ENCODE data around the gene PTPRT.

The PTPRT gene

GRCh38 chr20:42419814-42420532 lies 769.7 kb downstream of the PTPRT start:
- no peak overlapping the region for H3K27ac ChIP-seq
- DNase-seq (ENCODE audit: low read depth, low spot score), result no peak
- H3K36me3 ChIP-seq (ENCODE audit: insufficient read depth, low read length), result no peaks in the 10 kb centered on the region
- H3K9me3 ChIP-seq (ENCODE audit: low read depth, low read length), result no peaks in the 10 kb centered on the region
- no peak for TF ChIP-seq POLR2AphosphoS5 (IDR thresholded peaks at IDR 0.05; ENCODE audit: borderline replicate concordance, low read depth, low read length)
- no peak for TF ChIP-seq EZH2 (IDR thresholded peaks at IDR 0.05)
- no peak for TF ChIP-seq FOXP2 (optimal IDR thresholded peaks at IDR 0.05; ENCODE audit: control extremely low read depth, extremely low read length, insufficient read depth)
- no peak overlapping the region for H3K9ac ChIP-seq (ENCODE audit: insufficient read length)
- H3K4me3 ChIP-seq, result no peak overlapping the region

GRCh38 chr20:42406826-42407225 lies 782.9 kb downstream of the PTPRT start:
- no peak for DNase-seq (ENCODE audit: low read depth, low spot score)
- Histone ChIP-seq H3K9me3 (ENCODE audit: low read depth, low read length) (no peaks in the 10 kb centered on the region), H3K36me3 (ENCODE audit: insufficient read depth, low read length) (no peaks in the 10 kb centered on the region), H3K27ac (no peak overlapping the region), H3K9ac (ENCODE audit: insufficient read length) (no peak overlapping the region), H3K4me3 (no peak overlapping the region)
- TF ChIP-seq EZH2 (IDR thresholded peaks at IDR 0.05), result no peak
- no peak for TF ChIP-seq POLR2AphosphoS5 (IDR thresholded peaks at IDR 0.05; ENCODE audit: borderline replicate concordance, low read depth, low read length)
- TF ChIP-seq FOXP2 (optimal IDR thresholded peaks at IDR 0.05; ENCODE audit: control extremely low read depth, extremely low read length, insufficient read depth), result no peak

GRCh38 chr20:42402455-42402854 lies 787.3 kb downstream of the PTPRT start:
- Histone ChIP-seq H3K4me3 (no peak overlapping the region), H3K9ac (ENCODE audit: insufficient read length) (no peak overlapping the region), H3K27ac (no peak overlapping the region), H3K36me3 (ENCODE audit: insufficient read depth, low read length) (no peaks in the 10 kb centered on the region), H3K9me3 (ENCODE audit: low read depth, low read length) (no peaks in the 10 kb centered on the region)
- no peak for DNase-seq (ENCODE audit: low read depth, low spot score)
- TF ChIP-seq POLR2AphosphoS5 (IDR thresholded peaks at IDR 0.05; ENCODE audit: borderline replicate concordance, low read depth, low read length) (no peak), FOXP2 (optimal IDR thresholded peaks at IDR 0.05; ENCODE audit: control extremely low read depth, extremely low read length, insufficient read depth) (no peak), EZH2 (IDR thresholded peaks at IDR 0.05) (no peak)

DNA sequence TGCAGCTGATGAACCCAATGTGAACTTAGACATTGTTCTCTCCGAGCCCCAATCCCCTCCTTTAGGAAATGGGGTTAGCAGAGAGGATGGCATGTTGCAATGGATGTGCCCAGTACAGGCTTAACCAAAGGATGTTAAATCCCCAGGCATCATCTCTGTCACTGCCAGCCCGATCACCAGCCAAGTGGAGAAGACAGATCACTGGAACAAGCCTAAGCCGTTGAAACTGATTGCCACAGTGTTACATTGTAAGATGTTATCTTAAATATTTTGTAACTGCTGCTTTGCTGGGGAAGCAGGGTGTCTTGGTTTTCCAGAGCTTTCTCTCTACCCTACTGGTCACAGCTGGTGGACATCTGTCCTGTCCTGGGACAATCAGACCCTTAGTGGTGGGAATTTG lies 788.1 kb downstream of the PTPRT start:
- Histone ChIP-seq H3K36me3 (ENCODE audit: insufficient read depth, low read length) (no peaks in the 10 kb centered on the region), H3K9me3 (ENCODE audit: low read depth, low read length) (no peaks in the 10 kb centered on the region), H3K4me3 (no peak overlapping the region), H3K27ac (no peak overlapping the region), H3K9ac (ENCODE audit: insufficient read length) (no peak overlapping the region)
- no peak for DNase-seq (ENCODE audit: low read depth, low spot score)
- TF ChIP-seq EZH2 (IDR thresholded peaks at IDR 0.05) (no peak), FOXP2 (optimal IDR thresholded peaks at IDR 0.05; ENCODE audit: control extremely low read depth, extremely low read length, insufficient read depth) (no peak), POLR2AphosphoS5 (IDR thresholded peaks at IDR 0.05; ENCODE audit: borderline replicate concordance, low read depth, low read length) (no peak)

- no peak for DNase-seq (ENCODE audit: low read depth, low spot score)
- Histone ChIP-seq H3K9ac (ENCODE audit: insufficient read length) (no peak overlapping the region), H3K27ac (no peak overlapping the region), H3K36me3 (ENCODE audit: insufficient read depth, low read length) (no peaks in the 10 kb centered on the region), H3K9me3 (ENCODE audit: low read depth, low read length) (no peaks in the 10 kb centered on the region), H3K4me3 (no peak overlapping the region)
- TF ChIP-seq EZH2 (IDR thresholded peaks at IDR 0.05) (no peak), POLR2AphosphoS5 (IDR thresholded peaks at IDR 0.05; ENCODE audit: borderline replicate concordance, low read depth, low read length) (no peak), FOXP2 (optimal IDR thresholded peaks at IDR 0.05; ENCODE audit: control extremely low read depth, extremely low read length, insufficient read depth) (no peak)
These were observed 789.9 kb downstream of the PTPRT start for GRCh38 chr20:42399802-42400201.

DNA sequence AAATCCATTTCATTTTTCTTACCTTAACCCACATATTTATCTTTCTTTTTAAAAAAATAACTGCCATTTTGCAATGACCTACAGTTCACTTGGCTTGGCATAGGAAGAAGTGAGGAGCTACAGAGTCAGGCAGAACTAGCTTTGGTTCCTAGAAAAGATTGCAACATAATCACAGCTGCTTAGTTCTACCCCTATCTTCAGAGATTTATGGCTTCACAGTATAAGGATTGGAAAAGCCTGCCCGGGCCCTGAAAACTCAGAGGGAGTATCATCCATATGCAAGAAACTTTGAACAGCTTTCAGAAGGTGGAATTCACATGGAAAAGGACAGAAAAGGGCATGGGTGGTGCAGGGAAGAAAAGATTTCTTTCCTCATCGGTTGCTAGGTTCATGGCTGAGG lies 797.3 kb downstream of the PTPRT start:
- no peak overlapping the region for H3K9ac ChIP-seq (ENCODE audit: insufficient read length)
- no peaks in the 10 kb centered on the region for H3K36me3 ChIP-seq (ENCODE audit: insufficient read depth, low read length)
- H3K27ac ChIP-seq, result no peak overlapping the region
- no peak for DNase-seq (ENCODE audit: low read depth, low spot score)
- no peak overlapping the region for H3K4me3 ChIP-seq
- TF ChIP-seq POLR2AphosphoS5 (IDR thresholded peaks at IDR 0.05; ENCODE audit: borderline replicate concordance, low read depth, low read length), result no peak
- no peak for TF ChIP-seq EZH2 (IDR thresholded peaks at IDR 0.05)
- TF ChIP-seq FOXP2 (optimal IDR thresholded peaks at IDR 0.05; ENCODE audit: control extremely low read depth, extremely low read length, insufficient read depth), result no peak
- H3K9me3 ChIP-seq (ENCODE audit: low read depth, low read length), result no peaks in the 10 kb centered on the region

GRCh38 chr20:42391807-42392206 lies 797.9 kb downstream of the PTPRT start:
- Histone ChIP-seq H3K27ac (no peak overlapping the region), H3K9me3 (ENCODE audit: low read depth, low read length) (no peaks in the 10 kb centered on the region), H3K4me3 (no peak overlapping the region), H3K36me3 (ENCODE audit: insufficient read depth, low read length) (no peaks in the 10 kb centered on the region), H3K9ac (ENCODE audit: insufficient read length) (no peak overlapping the region)
- TF ChIP-seq FOXP2 (optimal IDR thresholded peaks at IDR 0.05; ENCODE audit: control extremely low read depth, extremely low read length, insufficient read depth) (no peak), EZH2 (IDR thresholded peaks at IDR 0.05) (no peak), POLR2AphosphoS5 (IDR thresholded peaks at IDR 0.05; ENCODE audit: borderline replicate concordance, low read depth, low read length) (no peak)
- no peak for DNase-seq (ENCODE audit: low read depth, low spot score)

- Histone ChIP-seq H3K9ac (ENCODE audit: insufficient read length) (no peak overlapping the region), H3K9me3 (ENCODE audit: low read depth, low read length) (no peaks in the 10 kb centered on the region), H3K27ac (no peak overlapping the region), H3K36me3 (ENCODE audit: insufficient read depth, low read length) (no peaks in the 10 kb centered on the region), H3K4me3 (no peak overlapping the region)
- TF ChIP-seq EZH2 (IDR thresholded peaks at IDR 0.05) (no peak), FOXP2 (optimal IDR thresholded peaks at IDR 0.05; ENCODE audit: control extremely low read depth, extremely low read length, insufficient read depth) (no peak), POLR2AphosphoS5 (IDR thresholded peaks at IDR 0.05; ENCODE audit: borderline replicate concordance, low read depth, low read length) (no peak)
- DNase-seq (ENCODE audit: low read depth, low spot score), result no peak
These were observed 809.4 kb downstream of the PTPRT start for GRCh38 chr20:42380287-42380686.

- H3K4me3 ChIP-seq, result no peak overlapping the region
These were observed 810.3 kb downstream of the PTPRT start for GRCh38 chr20:42379385-42379784.

More at GRCh38 chr20:42379385-42379784, 810.3 kb downstream of the PTPRT start:
- Histone ChIP-seq H3K9ac (ENCODE audit: insufficient read length) (no peak overlapping the region), H3K9me3 (ENCODE audit: low read depth, low read length) (no peaks in the 10 kb centered on the region), H3K36me3 (ENCODE audit: insufficient read depth, low read length) (no peaks in the 10 kb centered on the region), H3K27ac (no peak overlapping the region)
- DNase-seq (ENCODE audit: low read depth, low spot score), result no peak
- TF ChIP-seq EZH2 (IDR thresholded peaks at IDR 0.05) (no peak), FOXP2 (optimal IDR thresholded peaks at IDR 0.05; ENCODE audit: control extremely low read depth, extremely low read length, insufficient read depth) (no peak), POLR2AphosphoS5 (IDR thresholded peaks at IDR 0.05; ENCODE audit: borderline replicate concordance, low read depth, low read length) (no peak)
